Liver (tissue), 9 donors: ENCODE data around the gene TMEM87A. TPM values are rescaled to one million over a fixed set of nuclear protein-coding genes. Genes with fewer than 3 reads are reported as not detected.

ENCODE experiments used
- DNase-seq: peaks from one replicate; pipeline ENCODE4 v3.0.0-alpha.2; 2017; ENCODE audit warnings: low spot score
- H3K27ac ChIP-seq, 2 donors: one replicate each; pipeline ENCODE4 v1.7.0; 2013; ENCODE audit warnings: inconsistent platforms in 2 of 2, low read length in 2 of 2, control low read depth in 1 of 2, low read depth in 1 of 2, mild to moderate bottlenecking in 1 of 2
- H3K27me3 ChIP-seq, 4 donors: one replicate each; pipeline versions ENCODE4 v1.6.1 to v1.7.0; 2013; ENCODE audit warnings: low read length in 3 of 4, inconsistent platforms in 1 of 4, mild to moderate bottlenecking in 1 of 4, moderate library complexity in 1 of 4; ENCODE audit not compliant: control insufficient read depth in 4 of 4, insufficient read depth in 4 of 4
- H3K36me3 ChIP-seq, 4 donors: one replicate each; pipeline versions ENCODE4 v1.6.1 to v1.7.0; 2013; ENCODE audit warnings: low read length in 3 of 4, mild to moderate bottlenecking in 3 of 4, low read depth in 1 of 4, moderate library complexity in 1 of 4; ENCODE audit not compliant: control insufficient read depth in 4 of 4, insufficient read depth in 3 of 4
- H3K4me1 ChIP-seq, 4 donors: one replicate each; pipeline versions ENCODE4 v1.6.1 to v1.7.0; 2013; ENCODE audit warnings: low read length in 3 of 4, mild to moderate bottlenecking in 3 of 4, moderate library complexity in 1 of 4; ENCODE audit not compliant: control insufficient read depth in 4 of 4, insufficient read depth in 4 of 4
- H3K4me3 ChIP-seq, 3 donors: one replicate each; pipeline versions ENCODE4 v1.6.1 to v1.7.0; 2013; ENCODE audit warnings: low read length in 3 of 3, control low read depth in 1 of 3, low read depth in 1 of 3, mild to moderate bottlenecking in 1 of 3
- H3K9ac ChIP-seq, 2 donors: one replicate each; pipeline ENCODE4 v1.7.0; 2013; ENCODE audit warnings: low read length in 2 of 2, mild to moderate bottlenecking in 2 of 2, moderate library complexity in 2 of 2, control low read depth in 1 of 2, low read depth in 1 of 2
- H3K9me3 ChIP-seq, 4 donors: one replicate each; pipeline versions ENCODE4 v1.6.1 to v1.7.0; 2013; ENCODE audit warnings: low read length in 3 of 4; ENCODE audit not compliant: control insufficient read depth in 4 of 4
- CTCF ChIP-seq: fragments of 150-350 bp; IDR thresholded peaks from 2 replicates; pipeline ENCODE4 v1.5.1; 2017; ENCODE audit warnings: improper control_type of control experiment, low read depth, low read length; ENCODE audit not compliant: missing input control
- EGR1 ChIP-seq, 2 donors: IDR thresholded peaks; 2 replicates each; pipeline ENCODE4 v1.6.1; 2016 to 2018; ENCODE audit warnings: antibody characterized with exemption in 2 of 2, low read depth in 2 of 2
- FOXA2 ChIP-seq: IDR thresholded peaks from 2 replicates; pipeline ENCODE4 v1.6.1; 2016; ENCODE audit warnings: antibody characterized with exemption
- GABPA ChIP-seq, 2 donors: IDR thresholded peaks in 1 of 2; conservative IDR thresholded peaks in 1 of 2; 2 replicates each; pipeline ENCODE4 v1.6.1; 2016; ENCODE audit warnings: antibody characterized with exemption in 2 of 2, mild to moderate bottlenecking in 1 of 2, moderate library complexity in 1 of 2
- HNF4A ChIP-seq, 2 donors: conservative IDR thresholded peaks; 2 replicates each; pipeline ENCODE4 v1.6.1; 2016; ENCODE audit warnings: antibody characterized with exemption in 2 of 2, mild to moderate bottlenecking in 2 of 2
- HNF4G ChIP-seq: IDR thresholded peaks from 2 replicates; pipeline ENCODE4 v1.6.1; 2016; ENCODE audit warnings: antibody characterized with exemption
- JUND ChIP-seq, 2 donors: IDR thresholded peaks; 2 replicates each; pipeline ENCODE4 v1.6.1; 2016; ENCODE audit warnings: antibody characterized with exemption in 2 of 2
- NR2F2 ChIP-seq: IDR thresholded peaks from 2 replicates; pipeline ENCODE4 v1.6.1; 2016; ENCODE audit warnings: antibody characterized with exemption
- RAD21 ChIP-seq, 2 donors: IDR thresholded peaks; 2 replicates each; pipeline ENCODE4 v1.6.1; 2016; ENCODE audit warnings: antibody characterized with exemption in 2 of 2, mild to moderate bottlenecking in 2 of 2
- REST ChIP-seq: IDR thresholded peaks from 2 replicates; pipeline ENCODE4 v1.6.1; 2016; ENCODE audit warnings: antibody characterized with exemption, mild to moderate bottlenecking
- RXRA ChIP-seq, 2 donors: IDR thresholded peaks; 2 replicates each; pipeline ENCODE4 v1.6.1; 2017 to 2018; ENCODE audit warnings: antibody characterized with exemption in 2 of 2, mild to moderate bottlenecking in 1 of 2
- SP1 ChIP-seq: IDR thresholded peaks from 2 replicates; pipeline ENCODE4 v1.6.1; 2018; ENCODE audit warnings: antibody characterized with exemption, mild to moderate bottlenecking
- TAF1 ChIP-seq: conservative IDR thresholded peaks from 2 replicates; pipeline ENCODE4 v1.6.1; 2016; ENCODE audit warnings: antibody characterized with exemption, mild to moderate bottlenecking
- YY1 ChIP-seq: IDR thresholded peaks from 2 replicates; pipeline ENCODE4 v1.6.1; 2016; ENCODE audit warnings: antibody characterized with exemption, mild to moderate bottlenecking
- WGBS: extraction: QIAGEN DNeasy Blood & Tissue Kit; methylation state at CpG from one replicate; pipeline ENCODE4 v1.1.7; 2013; 5-methylcytosine and 5-hydroxymethylcytosine counted together
- polyA plus RNA-seq, 2 donors: library from polyadenylated mRNA; stranded (reverse) in 1 of 2; unstranded in 1 of 2; fragments of 200-250 nt in 1 of 2; fragments of >200 nt in 1 of 2; fragmentation: Nextera tagmentation in 1 of 2; extraction: Ambion mirVana in 1 of 2; gene quantifications; one replicate each; pipeline versions ENCODE4 v1.2.1 to v1.2.3, GENCODE V29; 2013 to 2015
- total RNA-seq, 2 donors: library from RNA; depleted of rRNA; stranded (reverse); fragments of >200 nt; gene quantifications; one replicate each; pipeline ENCODE4 v1.2.3, GENCODE V29; 2014
- TF ChIP-seq, protein P1 (sequence below): IDR thresholded peaks from 2 replicates; pipeline ENCODE4 v1.6.1; 2016; ENCODE audit warnings: antibody characterized with exemption
- TF ChIP-seq, protein P2 (sequence below): IDR thresholded peaks from 2 replicates; pipeline ENCODE4 v1.6.1; 2016; ENCODE audit warnings: antibody characterized with exemption
- donor health status: healthy.
- donor health status: healthy.
- donor health status: healthy.
- donor health status: healthy.
- donor health status: healthy.

Gene TMEM87A
- total and polyA plus RNA-seq, 4 donors = 9.2 to 27.3 (median 21.8) TPM

DNA sequence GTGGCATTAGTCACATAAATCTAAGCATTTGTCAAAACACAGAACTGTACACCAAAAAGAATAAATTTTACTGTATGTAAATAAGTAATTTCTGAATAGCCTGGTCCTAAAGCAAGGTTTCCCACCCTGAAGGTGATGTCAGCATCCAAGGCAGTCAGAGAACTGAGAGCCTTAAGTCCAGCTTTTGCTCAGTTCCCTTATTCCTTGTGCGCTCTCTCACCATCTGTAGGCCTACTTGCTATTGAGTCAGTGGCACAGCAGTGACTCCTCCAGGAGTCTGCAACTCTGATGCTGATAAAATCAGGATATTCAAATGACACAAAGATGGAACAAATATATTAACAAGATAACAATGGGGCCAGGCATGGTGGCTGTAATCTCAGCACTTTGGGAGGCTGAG is 87.4 kb downstream of the TMEM87A start:
- 95% methylated on average over 1 of the region's 1 CpG for WGBS
- TF ChIP-seq RXRA (IDR thresholded peaks at IDR 0.05) (no peak), CTCF (no peak), HNF4G (no peak), FOXA2 (no peak), EGR1 (IDR thresholded peaks at IDR 0.05; ENCODE audit: low read depth in 2 of 2) (no peak)
- TF ChIP-seq, protein P1, sequence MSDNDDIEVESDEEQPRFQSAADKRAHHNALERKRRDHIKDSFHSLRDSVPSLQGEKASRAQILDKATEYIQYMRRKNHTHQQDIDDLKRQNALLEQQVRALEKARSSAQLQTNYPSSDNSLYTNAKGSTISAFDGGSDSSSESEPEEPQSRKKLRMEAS = no peak
- TF ChIP-seq, protein P2, sequence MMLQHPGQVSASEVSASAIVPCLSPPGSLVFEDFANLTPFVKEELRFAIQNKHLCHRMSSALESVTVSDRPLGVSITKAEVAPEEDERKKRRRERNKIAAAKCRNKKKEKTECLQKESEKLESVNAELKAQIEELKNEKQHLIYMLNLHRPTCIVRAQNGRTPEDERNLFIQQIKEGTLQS = no peak
- Histone ChIP-seq H3K36me3 (peaks cover 11 to 52% (median 45%) of the 10 kb centered on the region in 4 donors), H3K27me3 (no peaks in the 10 kb centered on the region), H3K27ac (no peak overlapping the region), H3K9ac (no peak overlapping the region), H3K4me3 (no peak overlapping the region), H3K9me3 (no peaks in the 10 kb centered on the region), H3K4me1 (peaks cover 0 to 18% (median 8%) of the 10 kb centered on the region in 4 donors)
- DNase-seq = no peak

DNA sequence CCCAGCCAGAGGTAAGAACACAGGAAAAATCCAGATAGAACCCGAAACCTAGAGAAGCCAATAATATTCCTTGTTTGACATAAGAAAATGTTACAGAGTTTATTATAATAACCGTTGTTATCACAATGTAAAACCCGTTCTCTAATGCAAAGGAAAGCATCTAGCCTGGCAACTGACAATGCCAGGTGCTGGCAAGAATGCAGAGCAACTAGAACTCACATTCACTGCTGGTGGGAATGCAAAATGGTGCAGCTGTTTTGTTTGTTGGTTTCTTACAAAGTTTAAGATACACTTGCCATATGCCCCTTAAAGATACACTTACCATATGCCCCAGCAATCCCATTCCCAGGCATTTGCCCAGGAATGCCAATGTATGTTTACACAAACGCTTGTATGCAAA is 88.5 kb downstream of the TMEM87A start:
- Histone ChIP-seq H3K27me3 (no peaks in the 10 kb centered on the region), H3K9ac (no peak overlapping the region), H3K9me3 (no peaks in the 10 kb centered on the region), H3K4me3 (no peak overlapping the region), H3K27ac (no peak overlapping the region), H3K4me1 (peaks cover 0 to 18% (median 8%) of the 10 kb centered on the region in 4 donors), H3K36me3 (peaks cover 7 to 52% (median 42%) of the 10 kb centered on the region in 4 donors)
- TF ChIP-seq HNF4A (conservative IDR thresholded peaks at IDR 0.05) = no peak
- TF ChIP-seq YY1 = no peak
- no peak for TF ChIP-seq RAD21 (IDR thresholded peaks at IDR 0.05)
- no peak for TF ChIP-seq GABPA (IDR thresholded peaks at IDR 0.05 in 1 of 2, conservative IDR thresholded peaks at IDR 0.05 in 1 of 2)
- TF ChIP-seq FOXA2 = no peak
- TF ChIP-seq HNF4G = no peak
- DNase-seq = no peak
- 96% methylated on average over 4 of the region's 4 CpGs for WGBS

DNA sequence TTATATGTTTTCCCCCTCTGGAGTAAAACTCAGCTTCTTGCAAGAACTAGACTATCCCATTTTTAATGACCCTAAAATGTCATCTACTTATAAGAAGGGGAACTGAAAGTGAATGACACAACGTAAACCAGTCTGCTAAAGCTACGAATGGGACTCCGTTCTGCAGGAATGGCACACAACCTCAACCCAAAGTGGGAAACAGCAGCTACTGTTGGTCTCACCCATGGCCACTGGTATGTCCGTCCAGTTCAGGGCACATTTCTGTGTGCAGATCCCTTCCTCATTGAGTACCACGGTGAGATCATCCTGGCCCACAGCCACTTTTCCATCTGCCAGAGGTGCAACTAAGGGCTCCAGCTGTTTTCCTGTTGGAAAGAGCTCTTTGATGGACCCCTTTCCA is 88.9 kb downstream of the TMEM87A start:
- WGBS = 83% methylated on average over 5 of the region's 5 CpGs
- Histone ChIP-seq H3K27ac (no peak overlapping the region), H3K4me3 (no peak overlapping the region), H3K4me1 (peaks cover 0 to 17% (median 8%) of the 10 kb centered on the region in 4 donors), H3K36me3 (peaks cover 7 to 52% (median 44%) of the 10 kb centered on the region in 4 donors), H3K9me3 (no peaks in the 10 kb centered on the region), H3K27me3 (no peaks in the 10 kb centered on the region), H3K9ac (no peak overlapping the region)
- no peak for DNase-seq
- TF ChIP-seq CTCF (no peak), HNF4G (no peak), REST (no peak), YY1 (no peak), RAD21 (IDR thresholded peaks at IDR 0.05) (no peak), TAF1 (no peak), EGR1 (IDR thresholded peaks at IDR 0.05; ENCODE audit: low read depth in 2 of 2) (no peak), JUND (IDR thresholded peaks at IDR 0.05) (no peak), SP1 (no peak), NR2F2 (no peak), FOXA2 (no peak), RXRA (IDR thresholded peaks at IDR 0.05) (no peak), HNF4A (conservative IDR thresholded peaks at IDR 0.05) (no peak), GABPA (IDR thresholded peaks at IDR 0.05 in 1 of 2, conservative IDR thresholded peaks at IDR 0.05 in 1 of 2) (no peak)
- TF ChIP-seq, protein P2 = no peak
